GM18951 (cell line): ENCODE results near the gene TUBGCP2.

Source experiments
- POLR2A ChIP-seq: IDR thresholded peaks from 4 replicates; pipeline ENCODE4 v1.6.1; 2011; ENCODE audit warnings: mild to moderate bottlenecking; ENCODE audit not compliant: insufficient read length, insufficient read depth; ENCODE audit errors: extremely low read depth
- in situ Hi-C: fragments of 300-500 bp; cut with MboI; formaldehyde crosslinking; loops from one replicate; pipeline ENCODE4 v1.12.0; 2022; ENCODE audit warnings: low sequenced_read_pairs, mixed read lengths, inconsistent platforms; ENCODE audit not compliant: unreplicated experiment

Gene TUBGCP2

GRCh38 chr10:133336118-133336576 is 27.5 kb upstream of the TUBGCP2 start:
- in situ Hi-C loops: no loop called here
- TF ChIP-seq POLR2A: no peak

- in situ Hi-C loops: no loop called here
- no peak for TF ChIP-seq POLR2A
Measured at GRCh38 chr10:133335246-133336117, 26.8 kb upstream of the TUBGCP2 start.

- no peak for TF ChIP-seq POLR2A
- in situ Hi-C loops: no loop called here
Measured at GRCh38 chr10:133334503-133335245, 26.0 kb upstream of the TUBGCP2 start.

- in situ Hi-C loops: no loop called here
- no peak for TF ChIP-seq POLR2A
Measured at GRCh38 chr10:133332936-133333699, 24.4 kb upstream of the TUBGCP2 start.

- in situ Hi-C loops: no loop called here
- TF ChIP-seq POLR2A: no peak
Measured at GRCh38 chr10:133329491-133330202, 21.0 kb upstream of the TUBGCP2 start.

- no peak for TF ChIP-seq POLR2A
- in situ Hi-C loops: no loop called here
Measured at GRCh38 chr10:133328358-133329343, 20.0 kb upstream of the TUBGCP2 start.

GRCh38 chr10:133327651-133328357 is 19.1 kb upstream of the TUBGCP2 start:
- TF ChIP-seq POLR2A: no peak
- in situ Hi-C loops: no loop called here

GRCh38 chr10:133326745-133327650 is 18.3 kb upstream of the TUBGCP2 start:
- no peak for TF ChIP-seq POLR2A
- in situ Hi-C loops: no loop called here

- in situ Hi-C loops: no loop called here
- no peak for TF ChIP-seq POLR2A
Measured at GRCh38 chr10:133326223-133326551, 17.5 kb upstream of the TUBGCP2 start.
